Right cardiac atrium (tissue), 5 donors: ENCODE measurements around the gene CBX2. TPM values are rescaled to one million over a fixed set of nuclear protein-coding genes. Genes with fewer than 3 reads are reported as not detected.

Source experiments
- ATAC-seq, 2 donors: fragments of 200-7000 bp; cut with Tn5 transposase; one replicate each; pipeline versions ENCODE4 v1.8.0 to v1.9.1; 2020; ENCODE audit warnings: moderate library complexity in 2 of 2, mild to moderate bottlenecking in 1 of 2
- DNase-seq, 3 donors: peaks; one replicate each; pipeline ENCODE4 v3.0.0-alpha.2; 2020
- H3K27ac ChIP-seq: one replicate; pipeline ENCODE4 v1.5.1; 2013; ENCODE audit warnings: mild to moderate bottlenecking, low read length, control low read depth, moderate library complexity
- H3K27me3 ChIP-seq: one replicate; pipeline ENCODE4 v1.6.1; 2013; ENCODE audit not compliant: control insufficient read depth, insufficient read depth
- H3K4me1 ChIP-seq: one replicate; pipeline ENCODE4 v1.6.1; 2013; ENCODE audit warnings: low read length; ENCODE audit not compliant: control insufficient read depth, insufficient read depth
- H3K4me3 ChIP-seq: one replicate; pipeline ENCODE4 v1.5.1; 2013; ENCODE audit warnings: low read length, control low read depth
- H3K9me3 ChIP-seq: one replicate; pipeline ENCODE4 v1.6.1; 2013; ENCODE audit warnings: low read length; ENCODE audit not compliant: control insufficient read depth
- WGBS: extraction: QIAGEN DNeasy Blood & Tissue Kit; methylation state at CpG from one replicate; pipeline ENCODE4 v1.1.7; 2013; 5-methylcytosine and 5-hydroxymethylcytosine counted together
- intact Hi-C, 4 donors: fragments of 100-400 bp; cut with DNase I; formaldehyde crosslinking; loops; one replicate each; pipeline versions ENCODE4 v1.11.0 to v1.14.0; 2022 to 2023
- polyA plus RNA-seq: library from polyadenylated mRNA; stranded (reverse); fragments of 200-250 nt; gene quantifications from one replicate; pipeline ENCODE4 v1.2.3, GENCODE V29; 2013
- total RNA-seq, 4 donors: library from RNA; stranded (reverse); fragmentation: NEBNext Ultra II Directional; extraction: Animal tissue kit (Norgen Biotek cat#: 25700); gene quantifications; one replicate each; pipeline ENCODE4 v1.2.1, GENCODE V29; 2021
- donor health status: healthy with polysubstance abuse.
- donor health status: DM: no; HTN: yes; CAD: no.
- donor health status: DM: no; HTN: no; CAD: no.
- donor health status: DM: no; HTN: yes; CAD: no; lungs with severe emphysema.
- donor health status: DM: yes; HTN: yes; CAD: no.

CBX2 gene
- total and polyA plus RNA-seq, 5 donors = 1.5 to 3.5 (median 2.4) TPM

DNA sequence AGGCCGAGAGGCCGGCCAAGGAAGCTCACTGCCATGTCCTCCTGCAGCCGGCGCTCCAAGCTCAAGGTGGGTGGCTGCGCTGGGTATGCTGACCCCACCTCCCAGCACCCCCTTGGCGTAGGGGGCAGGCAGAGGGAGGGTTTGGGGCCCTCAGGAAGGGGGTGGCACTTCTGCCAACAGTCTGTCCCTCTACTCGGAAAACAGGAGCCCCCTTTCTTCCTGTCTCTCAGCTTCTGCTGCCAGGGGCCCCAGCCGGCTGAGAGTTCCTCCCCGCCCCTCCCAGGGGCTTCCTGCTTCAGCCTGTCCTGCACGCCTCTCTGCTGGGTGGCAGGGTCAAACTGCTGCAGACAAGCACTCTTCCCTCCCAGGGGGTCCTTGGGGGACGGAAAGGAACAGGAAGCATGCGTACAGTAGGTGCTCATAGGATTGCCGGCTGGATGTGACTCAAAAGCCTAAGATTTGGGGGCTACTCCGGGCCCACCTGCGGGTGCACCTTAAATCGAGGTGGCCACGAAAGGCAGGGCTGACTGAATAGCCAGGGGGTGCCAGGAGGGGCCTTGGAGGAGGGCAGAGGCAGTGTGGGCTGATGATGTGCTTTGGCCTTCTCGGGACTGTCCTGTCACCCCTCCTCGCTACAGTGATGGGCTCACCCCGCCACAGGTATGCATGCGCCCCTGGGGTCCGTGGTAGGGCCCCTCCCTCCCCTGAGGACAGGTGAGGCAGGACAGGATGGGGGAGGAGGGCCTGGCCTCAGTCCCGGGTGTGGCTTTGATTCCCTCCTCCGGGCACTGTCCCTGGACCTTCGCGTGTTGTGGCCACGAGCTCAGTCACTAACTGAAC is 4.0 kb downstream of the CBX2 start:
- Histone ChIP-seq H3K9me3 (no peaks in the 10 kb centered on the region), H3K27me3 (no peaks in the 10 kb centered on the region), H3K4me3 (no peak overlapping the region), H3K27ac (no peak overlapping the region), H3K4me1 (no peaks in the 10 kb centered on the region)
- DNase-seq (peak in 1 of 3 donors; percentile 52), ATAC-seq (no peak)
- intact Hi-C loops = loop anchor here in 3 of 4 donors (10.0 kb wide), 2 partner anchors 133 to 203 kb away; no protein-coding TSS in a partner anchor
- WGBS = 72% methylated on average over 27 of the region's 27 CpGs

DNA sequence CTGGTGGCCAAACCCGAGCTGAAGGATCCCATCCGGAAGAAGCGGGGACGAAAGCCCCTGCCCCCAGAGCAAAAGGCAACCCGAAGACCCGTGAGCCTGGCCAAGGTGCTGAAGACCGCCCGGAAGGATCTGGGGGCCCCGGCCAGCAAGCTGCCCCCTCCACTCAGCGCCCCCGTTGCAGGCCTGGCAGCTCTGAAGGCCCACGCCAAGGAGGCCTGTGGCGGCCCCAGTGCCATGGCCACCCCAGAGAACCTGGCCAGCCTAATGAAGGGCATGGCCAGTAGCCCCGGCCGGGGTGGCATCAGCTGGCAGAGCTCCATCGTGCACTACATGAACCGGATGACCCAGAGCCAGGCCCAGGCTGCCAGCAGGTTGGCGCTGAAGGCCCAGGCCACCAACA is 5.9 kb downstream of the CBX2 start:
- Histone ChIP-seq H3K4me1 (no peaks in the 10 kb centered on the region), H3K4me3 (no peak overlapping the region), H3K27ac (no peak overlapping the region), H3K9me3 (no peaks in the 10 kb centered on the region), H3K27me3 (no peaks in the 10 kb centered on the region)
- 95% methylated on average over 18 of the region's 18 CpGs for WGBS
- intact Hi-C loops = loop anchor here in 3 of 4 donors (10.0 kb wide), 2 partner anchors 131 to 201 kb away; no protein-coding TSS in a partner anchor
- DNase-seq = no peak
- ATAC-seq = no peak

DNA sequence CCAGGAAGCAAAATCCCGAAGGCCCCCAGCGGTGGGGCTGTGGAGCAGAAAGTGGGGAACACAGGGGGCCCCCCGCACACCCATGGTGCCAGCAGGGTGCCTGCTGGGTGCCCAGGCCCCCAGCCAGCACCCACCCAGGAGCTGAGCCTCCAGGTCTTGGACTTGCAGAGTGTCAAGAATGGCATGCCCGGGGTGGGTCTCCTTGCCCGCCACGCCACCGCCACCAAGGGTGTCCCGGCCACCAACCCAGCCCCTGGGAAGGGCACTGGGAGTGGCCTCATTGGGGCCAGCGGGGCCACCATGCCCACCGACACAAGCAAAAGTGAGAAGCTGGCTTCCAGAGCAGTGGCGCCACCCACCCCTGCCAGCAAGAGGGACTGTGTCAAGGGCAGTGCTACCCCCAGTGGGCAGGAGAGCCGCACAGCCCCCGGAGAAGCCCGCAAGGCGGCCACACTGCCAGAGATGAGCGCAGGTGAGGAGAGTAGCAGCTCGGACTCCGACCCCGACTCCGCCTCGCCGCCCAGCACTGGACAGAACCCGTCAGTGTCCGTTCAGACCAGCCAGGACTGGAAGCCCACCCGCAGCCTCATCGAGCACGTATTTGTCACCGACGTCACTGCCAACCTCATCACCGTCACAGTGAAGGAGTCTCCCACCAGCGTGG is 6.5 kb downstream of the CBX2 start:
- ATAC-seq = no peak
- peak in 1 of 3 donors; percentile 56 for DNase-seq
- H3K27me3 ChIP-seq = no peaks in the 10 kb centered on the region
- intact Hi-C loops = loop anchor here in 3 of 4 donors (5.0 to 10.0 kb wide), 3 partner anchors 130 to 208 kb away; no protein-coding TSS in a partner anchor
- no peak overlapping the region for H3K4me3 ChIP-seq
- H3K27ac ChIP-seq = no peak overlapping the region
- H3K9me3 ChIP-seq = no peaks in the 10 kb centered on the region
- WGBS = 97% methylated on average over 31 of the region's 31 CpGs
- no peaks in the 10 kb centered on the region for H3K4me1 ChIP-seq

DNA sequence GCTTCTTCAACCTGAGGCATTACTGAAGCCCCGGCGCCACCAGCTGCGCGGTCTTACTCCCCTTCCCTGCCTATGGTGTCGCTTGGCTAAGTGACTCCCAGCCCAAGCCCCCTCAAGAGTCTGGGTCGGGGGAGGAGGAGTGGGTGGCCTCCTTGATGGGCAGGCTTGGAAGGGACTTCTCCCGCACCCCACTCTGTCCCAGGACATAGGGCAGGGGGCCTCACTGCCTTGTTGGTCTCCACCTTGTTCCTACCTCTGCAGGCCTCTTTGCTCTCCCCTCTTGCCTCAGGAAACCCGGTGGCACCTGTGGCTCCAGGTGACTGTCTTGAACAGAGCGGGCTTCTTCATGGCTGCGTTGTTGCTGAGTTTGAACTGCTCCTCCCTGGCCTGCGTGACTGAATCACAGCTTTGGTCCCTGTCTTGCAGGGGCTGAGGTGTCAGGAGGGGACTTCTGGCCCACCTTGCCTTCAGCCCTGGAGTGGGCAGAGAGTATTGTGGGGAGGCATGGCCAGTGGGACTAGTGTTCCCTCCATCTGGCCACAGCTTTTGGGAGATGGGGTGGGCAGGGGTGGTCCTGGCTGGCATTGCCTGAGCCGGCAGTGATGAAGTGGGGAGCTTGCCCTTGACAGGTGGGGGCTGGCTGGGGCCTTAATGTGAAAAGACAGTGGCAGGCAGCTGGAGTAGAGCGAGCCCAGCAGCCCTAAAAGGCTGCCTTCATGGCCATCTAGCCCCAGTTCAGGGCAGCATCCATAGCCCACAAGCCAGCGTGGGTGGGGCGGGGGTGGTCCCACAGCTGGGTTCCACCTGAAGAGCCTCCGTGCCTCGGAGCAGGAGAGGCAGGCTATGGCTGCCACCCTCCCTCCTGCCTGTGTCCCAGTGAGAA is 7.3 kb downstream of the CBX2 start:
- H3K9me3 ChIP-seq = no peaks in the 10 kb centered on the region
- H3K27ac ChIP-seq = no peak overlapping the region
- H3K27me3 ChIP-seq = no peaks in the 10 kb centered on the region
- intact Hi-C loops = loop anchor here in 3 of 4 donors (5.0 to 10.0 kb wide), 3 partner anchors 130 to 207 kb away; no protein-coding TSS in a partner anchor
- no peaks in the 10 kb centered on the region for H3K4me1 ChIP-seq
- 94% methylated on average over 17 of the region's 17 CpGs for WGBS
- DNase-seq = peak in 1 of 3 donors; percentile 57
- no peak for ATAC-seq
- no peak overlapping the region for H3K4me3 ChIP-seq

DNA sequence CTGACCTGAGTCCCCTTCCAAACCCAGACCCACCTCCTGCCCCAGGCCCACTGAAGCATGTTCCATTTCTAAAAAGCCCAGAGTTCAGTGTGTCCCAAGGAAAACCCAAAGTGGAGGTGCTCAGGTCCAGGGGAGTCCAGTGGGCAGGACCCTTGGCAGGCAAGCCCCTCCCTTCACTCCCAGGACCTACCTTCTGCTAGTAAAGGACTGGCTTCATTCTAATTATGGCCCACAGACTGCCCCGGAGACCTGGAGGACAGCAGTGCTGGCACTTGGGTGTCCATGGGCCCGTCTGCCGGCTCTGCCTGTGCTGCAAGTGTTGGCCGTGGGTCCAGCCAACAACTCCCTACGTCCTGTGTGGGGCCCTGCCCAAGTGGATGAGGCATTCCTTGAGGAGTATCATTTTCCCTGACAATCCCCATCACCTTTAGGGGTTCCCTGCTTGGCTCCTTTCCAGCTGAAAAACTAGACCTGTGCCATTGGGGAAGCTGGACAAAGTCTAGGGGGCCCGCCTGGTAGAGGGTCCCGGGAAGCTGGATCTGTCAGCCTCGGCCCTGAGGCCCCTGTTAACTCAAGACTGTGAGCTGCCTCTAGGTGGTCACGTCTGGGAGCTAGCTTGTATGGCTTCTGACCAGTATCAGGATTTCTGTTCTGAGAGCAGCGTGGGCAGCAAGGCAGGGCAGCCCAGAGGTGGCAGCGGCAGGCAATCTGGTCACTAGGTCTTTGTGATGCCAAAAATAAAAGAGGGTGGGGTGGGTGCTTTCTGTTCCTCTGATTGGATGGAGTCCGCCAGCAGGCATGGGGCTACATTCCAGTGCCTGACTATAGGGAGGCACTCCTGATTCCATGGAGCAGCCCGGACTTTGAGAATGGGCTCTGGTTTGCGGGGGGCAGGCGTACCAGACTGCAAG is 8.2 kb downstream of the CBX2 start:
- ATAC-seq (no peak), DNase-seq (no peak)
- Histone ChIP-seq H3K9me3 (no peaks in the 10 kb centered on the region), H3K4me3 (no peak overlapping the region), H3K27me3 (no peaks in the 10 kb centered on the region), H3K4me1 (no peaks in the 10 kb centered on the region), H3K27ac (no peak overlapping the region)
- 82% methylated on average over 15 of the region's 15 CpGs for whole genome bisulfite sequencing
- intact Hi-C loops = loop anchor here in 3 of 4 donors (5.0 to 10.0 kb wide), 3 partner anchors 129 to 206 kb away; no protein-coding TSS in a partner anchor

DNA sequence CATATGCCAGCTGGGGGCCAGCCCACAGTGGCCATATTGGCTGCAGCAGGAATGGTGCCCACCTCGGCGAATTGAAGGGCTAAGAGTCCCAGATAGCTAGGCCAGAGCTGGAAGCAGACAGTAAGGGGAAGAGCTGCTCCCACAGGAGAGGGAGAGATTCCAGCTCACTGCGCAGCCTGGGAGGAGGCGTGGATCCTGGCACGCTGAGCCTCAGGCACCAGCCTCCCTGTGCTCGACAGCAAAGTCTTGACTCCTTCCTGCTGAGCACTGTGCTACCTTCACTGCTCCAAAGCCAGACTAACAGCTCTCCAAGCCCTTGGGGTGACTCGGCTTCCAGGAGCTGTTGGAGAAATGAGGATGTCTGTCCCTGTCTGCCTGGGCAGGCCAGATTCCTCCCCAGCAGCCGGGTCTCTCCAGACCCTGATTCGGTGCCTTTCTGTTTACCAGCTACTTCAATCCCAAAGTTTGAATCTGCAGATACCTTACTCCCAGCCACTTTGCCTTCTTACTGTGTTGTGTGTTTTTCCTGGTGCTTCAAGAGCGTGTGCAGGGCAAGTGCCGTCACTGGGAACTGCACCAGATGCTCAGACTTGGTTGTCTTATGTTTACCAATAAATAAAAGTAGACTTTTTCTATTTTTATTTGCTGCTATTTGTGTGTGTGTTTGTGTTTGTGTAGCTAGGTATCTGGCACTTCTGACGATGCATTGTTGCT is 9.1 kb downstream of the CBX2 start:
- Histone ChIP-seq H3K4me3 (no peak overlapping the region), H3K27me3 (no peaks in the 10 kb centered on the region), H3K27ac (no peak overlapping the region), H3K9me3 (no peaks in the 10 kb centered on the region), H3K4me1 (no peaks in the 10 kb centered on the region)
- 88% methylated on average over 12 of the region's 12 CpGs for WGBS
- DNase-seq (peak in 1 of 3 donors; percentile 35), ATAC-seq (no peak)
- intact Hi-C loops = loop anchor here in 3 of 4 donors (5.0 to 10.0 kb wide), 3 partner anchors 128 to 205 kb away; no protein-coding TSS in a partner anchor

DNA sequence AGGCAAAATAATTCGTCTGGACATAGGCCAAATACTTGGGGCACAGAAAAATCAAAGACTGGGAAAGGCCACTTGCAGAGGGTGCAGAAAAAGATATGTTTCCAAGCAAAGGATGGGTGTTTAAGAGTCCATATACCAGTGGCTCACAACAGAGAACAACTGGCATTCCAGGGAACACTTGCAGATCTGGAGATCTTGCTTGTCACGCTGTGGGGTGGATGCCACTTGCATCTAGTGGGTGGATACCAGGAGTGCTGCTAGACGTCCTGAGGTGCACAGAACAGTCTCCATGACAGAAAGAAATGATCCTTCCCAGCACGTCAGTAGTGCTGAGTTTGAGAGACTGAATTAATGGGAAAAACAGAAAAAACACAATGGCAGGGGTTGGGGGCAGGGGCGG is 10.5 kb downstream of the CBX2 start:
- Histone ChIP-seq H3K9me3 (no peaks in the 10 kb centered on the region), H3K27ac (no peak overlapping the region), H3K27me3 (no peaks in the 10 kb centered on the region), H3K4me3 (no peak overlapping the region), H3K4me1 (no peaks in the 10 kb centered on the region)
- ATAC-seq (no peak), DNase-seq (peak in 1 of 3 donors; percentile 1)
- intact Hi-C loops = loop anchor here in 3 of 4 donors (5.0 to 10.0 kb wide), 3 partner anchors 126 to 204 kb away; no protein-coding TSS in a partner anchor
- WGBS = 81% methylated on average over 5 of the region's 5 CpGs

DNA sequence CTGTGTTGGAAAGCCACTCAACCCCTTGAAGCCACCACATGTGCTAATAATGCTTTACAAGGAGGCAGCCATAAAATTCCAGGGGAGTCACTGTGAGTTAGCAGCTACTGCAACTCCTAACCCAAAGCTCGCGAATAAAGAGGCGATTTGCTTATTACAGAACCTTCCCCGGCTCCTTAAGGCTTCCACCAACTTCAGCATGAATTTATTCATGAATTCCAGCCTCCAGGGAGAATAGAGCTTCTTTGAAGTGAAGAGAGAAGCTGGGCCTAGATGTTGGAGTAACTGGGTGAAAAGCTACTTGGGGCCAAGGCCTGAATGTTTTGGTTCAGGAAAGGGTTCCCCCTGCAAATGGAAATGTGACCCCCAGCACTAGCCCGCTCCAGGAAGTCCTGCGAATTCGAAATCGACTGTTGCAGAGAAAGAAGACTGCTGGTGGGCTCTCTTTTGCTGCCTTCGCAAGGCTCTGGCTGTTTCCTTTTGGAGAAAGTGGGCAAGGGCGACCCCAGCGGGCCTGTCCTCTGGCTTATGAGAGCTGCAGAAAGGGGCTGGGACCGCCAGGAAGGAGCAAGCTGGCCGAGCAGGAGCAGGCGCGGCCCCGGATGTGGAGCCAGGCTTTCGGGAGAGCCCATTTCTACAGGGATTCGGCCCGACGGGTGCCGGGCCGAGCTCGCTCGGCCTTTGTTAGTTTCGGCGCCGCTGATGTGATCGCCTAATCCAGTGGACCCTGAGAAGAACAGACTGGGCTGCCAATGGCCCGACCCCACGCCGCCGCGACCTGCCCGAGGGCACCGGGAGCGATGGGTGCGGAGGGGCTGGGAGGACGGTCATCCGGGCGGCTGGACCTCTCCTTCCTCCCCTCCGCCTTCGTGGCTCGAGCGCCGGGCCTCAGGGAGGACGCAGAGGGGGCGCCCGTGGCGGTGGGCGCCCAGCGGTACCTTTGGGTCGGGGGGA is 11.3 kb downstream of the CBX2 start:
- intact Hi-C loops = loop anchor here in 3 of 4 donors (5.0 to 10.0 kb wide), 3 partner anchors 126 to 203 kb away; no protein-coding TSS in a partner anchor
- ATAC-seq (no peak), DNase-seq (peak in 2 of 3 donors; percentile 10 to 67)
- Histone ChIP-seq H3K27me3 (no peaks in the 10 kb centered on the region), H3K4me3 (no peak overlapping the region), H3K9me3 (no peaks in the 10 kb centered on the region), H3K4me1 (no peaks in the 10 kb centered on the region), H3K27ac (no peak overlapping the region)
- 23% methylated on average over 52 of the region's 52 CpGs for WGBS
